Adrenal gland (tissue), 12 donors: ENCODE measurements around the gene CRHR1. TPM values are rescaled to one million over a fixed set of nuclear protein-coding genes. Genes with fewer than 3 reads are reported as not detected.

ENCODE experiments used
- DNase-seq, 7 donors: peaks; one replicate each; pipeline ENCODE4 v3.0.0-alpha.2; 2019 to 2020
- H3K27ac ChIP-seq, 5 donors: fragments of 200-600 bp; sonication (generic) in 4 of 5; 1 replicate in 3 of 5; 2 replicates in 2 of 5; pipeline versions ENCODE4 v1.5.1 to v1.8.0; 2016 to 2020; ENCODE audit warnings: mild to moderate bottlenecking in 1 of 5
- H3K27me3 ChIP-seq: fragments of 200-600 bp; 2 replicates; pipeline ENCODE4 v1.8.0; 2021
- H3K36me3 ChIP-seq, 2 donors: fragments of 200-600 bp; replicated peaks in 1 of 2; 1 replicate in 1 of 2; 2 replicates in 1 of 2; pipeline versions ENCODE4 v1.5.1 to v1.8.0; 2018 to 2022
- H3K4me1 ChIP-seq, 2 donors: fragments of 200-600 bp; replicated peaks in 1 of 2; 1 replicate in 1 of 2; 2 replicates in 1 of 2; pipeline versions ENCODE4 v1.5.1 to v1.8.0; 2018 to 2021
- H3K4me3 ChIP-seq, 4 donors: fragments of 200-600 bp; sonication (generic) in 3 of 4; one replicate each; pipeline ENCODE4 v1.5.1; 2016 to 2018
- H3K9me3 ChIP-seq, 3 donors: fragments of 200-600 bp; sonication (generic) in 1 of 3; replicated peaks in 1 of 3; 1 replicate in 2 of 3; 2 replicates in 1 of 3; pipeline versions ENCODE4 v1.5.1 to v1.8.0; 2016 to 2021
- CTCF ChIP-seq, 6 experiments: fragments of 450-650 bp in 4 of 6; fragments of 200-600 bp in 2 of 6; sonication (generic) in 1 of 6; IDR thresholded peaks; 1 replicate in 5 of 6; 2 replicates in 1 of 6; pipeline versions ENCODE4 v1.5.1 to v1.8.0; 2016 to 2021; ENCODE audit warnings: antibody characterized with exemption in 6 of 6, mild to moderate bottlenecking in 2 of 6, moderate library complexity in 1 of 6
- POLR2A ChIP-seq, 2 donors: fragments of 450-650 bp; IDR thresholded peaks; one replicate each; pipeline ENCODE4 v1.6.1; 2017; ENCODE audit warnings: antibody characterized with exemption in 2 of 2, mild to moderate bottlenecking in 2 of 2, moderate library complexity in 1 of 2
- WGBS, 4 donors: extraction: QIAGEN DNeasy Blood & Tissue Kit in 2 of 4; methylation state at CpG; one replicate each; pipeline versions ENCODE4 v1.1.5 to v1.1.7; 2013 to 2017; 5-methylcytosine and 5-hydroxymethylcytosine counted together
- intact Hi-C, 2 donors: fragments of 100-400 bp; cut with DNase I; formaldehyde crosslinking; loops; one replicate each; pipeline versions ENCODE4 v1.14.1 to v1.15.0; 2022 to 2023
- polyA plus RNA-seq, 3 donors: library from polyadenylated mRNA; stranded (reverse); fragments of 200-250 nt in 2 of 3; fragments of 350-450 nt in 1 of 3; fragmentation: Illumina TruSeq in 1 of 3; extraction: RNeasy Lipid Tissue Mini Kit (QIAGEN cat#74804) in 1 of 3; gene quantifications; one replicate each; pipeline ENCODE4 v1.2.3, GENCODE V29; 2013 to 2014
- total RNA-seq, 9 donors: library from RNA; depleted of rRNA in 4 of 9; stranded (reverse); fragments of >200 nt in 4 of 9; fragments of 120-200 nt in 1 of 9; fragmentation: NEBNext Ultra II Directional in 1 of 9; extraction: Animal tissue kit (Norgen Biotek cat#: 25700) in 1 of 9; gene quantifications; one replicate each; pipeline versions ENCODE4 v1.1.0 to v1.2.4, GENCODE V29; 2013 to 2023
- donor health status: healthy with polysubstance abuse.
- donor health status: Bipolar disorder and iron deficiency.
- donor health status: DM: yes; HTN: yes; CAD: no.
- donor health status: DM: no; HTN: no; CAD: no.
- donor health status: DM: no; HTN: no; CAD: no.
- donor health status: DM: yes; HTN: yes; CAD: no.

The CRHR1 gene
- total and polyA plus RNA-seq, 12 donors, result 0.27 TPM; not detected in 11

GRCh38 chr17:45844695-45845375, 60.7 kb downstream of the CRHR1 start, which contains the start of gene SPPL2C:
Gene SPPL2C, plus strand, starts transcription at chr17:45844881. Its CDS starts 26 bp downstream, at chr17:45844907.
- Histone ChIP-seq H3K9me3 (no peaks in the 10 kb centered on the region), H3K4me3 (no peak within 1 kb of the TSS), H3K36me3 (no peaks in the 10 kb centered on the region), H3K27me3 (no peaks in the 10 kb centered on the region), H3K4me1 (no peaks in the 10 kb centered on the region), H3K27ac (no peak within 1 kb of the TSS)
- 85 to 95% (median 87%) methylated on average over 4 to 25 of the region's 25 CpGs for WGBS, 4 donors
- no peak for DNase-seq
- TF ChIP-seq POLR2A (IDR thresholded peaks at IDR 0.05), result no peak
- no peak for TF ChIP-seq CTCF (IDR thresholded peaks at IDR 0.05)
- intact Hi-C loops, result no loop called here

GRCh38 chr17:45845376-45846185, 61.5 kb downstream of the CRHR1 start:
- no peak overlapping the region for H3K27ac ChIP-seq
- intact Hi-C loops, result no loop called here
- no peaks in the 10 kb centered on the region for H3K36me3 ChIP-seq
- WGBS, 4 donors, result 77 to 89% (median 89%) methylated on average over 17 to 35 of the region's 35 CpGs
- no peak for DNase-seq
- H3K9me3 ChIP-seq, result no peaks in the 10 kb centered on the region
- H3K27me3 ChIP-seq, result no peaks in the 10 kb centered on the region
- TF ChIP-seq CTCF (IDR thresholded peaks at IDR 0.05) (no peak), POLR2A (IDR thresholded peaks at IDR 0.05) (no peak)
- H3K4me1 ChIP-seq, result no peaks in the 10 kb centered on the region
- no peak overlapping the region for H3K4me3 ChIP-seq

GRCh38 chr17:45846223-45846622, 62.1 kb downstream of the CRHR1 start:
- H3K4me3 ChIP-seq, result no peak overlapping the region
- no peak overlapping the region for H3K27ac ChIP-seq
- WGBS, 4 donors, result 84 to 91% (median 90%) methylated on average over 8 to 10 of the region's 10 CpGs
- H3K27me3 ChIP-seq, result no peaks in the 10 kb centered on the region
- intact Hi-C loops, result no loop called here
- TF ChIP-seq POLR2A (IDR thresholded peaks at IDR 0.05), result no peak
- TF ChIP-seq CTCF (IDR thresholded peaks at IDR 0.05), result no peak
- no peak for DNase-seq
- no peaks in the 10 kb centered on the region for H3K4me1 ChIP-seq
- H3K36me3 ChIP-seq, result no peaks in the 10 kb centered on the region
- no peaks in the 10 kb centered on the region for H3K9me3 ChIP-seq

GRCh38 chr17:45846646-45847045, 62.5 kb downstream of the CRHR1 start:
- intact Hi-C loops, result no loop called here
- H3K9me3 ChIP-seq, result no peaks in the 10 kb centered on the region
- no peaks in the 10 kb centered on the region for H3K27me3 ChIP-seq
- no peak overlapping the region for H3K4me3 ChIP-seq
- no peaks in the 10 kb centered on the region for H3K36me3 ChIP-seq
- H3K27ac ChIP-seq, result no peak overlapping the region
- TF ChIP-seq CTCF (IDR thresholded peaks at IDR 0.05), result no peak
- TF ChIP-seq POLR2A (IDR thresholded peaks at IDR 0.05), result no peak
- no peak for DNase-seq
- WGBS, 4 donors, result 70 to 84% (median 82%) methylated on average over 5 to 9 of the region's 9 CpGs
- no peaks in the 10 kb centered on the region for H3K4me1 ChIP-seq
